ENCODE results near the gene NIFK. TPM values are rescaled to one million over a fixed set of nuclear protein-coding genes. Genes with fewer than 3 reads are reported as not detected.

Gene NIFK
- total and polyA plus RNA-seq, 2 of the 4 experiments (the other 2 are of a cell fraction): 19.5 to 24.3 TPM

DNA sequence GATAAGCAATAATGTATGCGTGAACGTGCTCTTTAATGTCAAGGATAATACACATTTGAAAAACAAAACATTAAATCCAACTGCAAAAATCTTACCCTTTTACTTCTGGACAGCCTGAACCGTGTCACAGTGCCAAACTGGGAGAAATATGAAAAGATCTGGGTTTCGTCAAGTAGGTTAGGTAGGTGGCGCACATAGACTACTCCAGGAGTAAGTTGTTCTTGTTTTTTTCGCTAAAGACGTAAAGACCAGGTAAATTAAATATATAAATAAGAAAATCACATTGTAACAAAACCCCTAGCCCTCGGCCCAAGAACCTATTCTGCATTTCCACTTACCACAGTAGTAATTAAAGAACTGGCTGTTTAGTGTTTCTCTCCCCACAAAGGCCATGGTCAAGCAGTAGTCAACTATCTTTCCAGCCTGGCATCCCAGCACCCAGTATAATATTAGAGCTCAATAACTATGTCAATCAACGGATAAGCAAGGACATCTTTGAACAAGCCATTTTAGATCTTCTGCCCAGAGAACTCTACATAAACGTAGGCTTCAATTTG, 1.1 kb downstream of the NIFK start:
- Histone ChIP-seq H3K79me1 (ENCODE audit: low read depth in 1 of 2, low read length in 2 of 2) (peaks cover 26 to 27% of the 10 kb centered on the region in 2 experiments), H3K27ac (ENCODE audit: insufficient read depth, low read length) (no peak overlapping the region)

More for the DNA sequence above, 1.1 kb downstream of the NIFK start:
- Histone ChIP-seq H3K56ac (ENCODE audit: extremely low read depth, insufficient read depth, low read length) (peak overlapping the region; percentile 7; the same call in 1 of the 2 replicates), H2BK120ac (ENCODE audit: low read depth, low read length) (no peak overlapping the region), H4K20me1 (ENCODE audit: insufficient read depth, low read length) (peaks cover 17% of the 10 kb centered on the region), H3K36me3 (ENCODE audit: control insufficient read depth, insufficient read depth, low read length) (peaks cover 14% of the 10 kb centered on the region), H3K9me1 (ENCODE audit: insufficient read depth, low read length) (no peaks in the 10 kb centered on the region; the same call in 1 of the 2 replicates), H4K5ac (ENCODE audit: low read depth, low read length) (no peak overlapping the region; the same call in 1 of the 2 replicates), H2BK15ac (ENCODE audit: low read depth, low read length) (no peak overlapping the region), H2AK9ac (replicated peaks; ENCODE audit: low read depth, low read length, poor library complexity) (no peak overlapping the region), H3K27me3 (ENCODE audit: control insufficient read depth, insufficient read depth, low read length) (no peaks in the 10 kb centered on the region; the same call in 1 of the 2 replicates), H2AK5ac (ENCODE audit: low read depth, low read length) (no peak overlapping the region), H3K18ac (ENCODE audit: low read depth, low read length) (no peak overlapping the region), H3K23ac (ENCODE audit: low read depth, low read length) (peak overlapping the region; percentile 82; the same call in 1 of the 2 replicates), H2BK20ac (ENCODE audit: low read depth, low read length) (no peak overlapping the region), H3K4ac (ENCODE audit: low read depth, low read length) (no peak overlapping the region; the same call in 1 of the 2 replicates), H4K91ac (ENCODE audit: insufficient read depth, low read depth, low read length) (no peak overlapping the region), H2AFZ (replicated peaks; ENCODE audit: low read length, poor library complexity) (no peak overlapping the region), H3K9me3 (ENCODE audit: control insufficient read depth, insufficient read depth, low read length) (no peaks in the 10 kb centered on the region), H3K14ac (replicated peaks; ENCODE audit: low read depth, low read length) (peak overlapping the region; percentile 91; the same call in 1 of the 2 replicates), H3K9ac (ENCODE audit: low read depth, low read length) (peak overlapping the region; percentile 94; the same call in 1 of the 2 replicates), H3K4me2 (ENCODE audit: low read depth, low read length) (peak overlapping the region; percentile 89), H3K4me3 (ENCODE audit: insufficient read depth, low read depth, low read length) (peak overlapping the region; percentile 79), H2BK5ac (ENCODE audit: low read depth, low read length, poor library complexity, severe bottlenecking) (no peak overlapping the region), H3K4me1 (ENCODE audit: control insufficient read depth, insufficient read depth, low read length) (no peaks in the 10 kb centered on the region), H4K8ac (ENCODE audit: low read depth in 2 of 2, low read length in 2 of 2) (no peak overlapping the region)
- ChIA-PET CTCF (interaction anchor here (0.6 to 1.3 kb wide), 3 partner anchors 12 to 718 kb away, joined by 3 read pairs; no protein-coding TSS in a partner anchor), POLR2A (ENCODE audit: unreplicated experiment) (no interaction called here)
- BruUV-seq (replicated peaks): no TSS peak
- in situ Hi-C loops (cut with MboI; ENCODE audit: low sequenced_read_pairs) (loop anchor here (25.0 kb wide), 1 partner anchor 648 kb away; no protein-coding TSS in a partner anchor), intact Hi-C loops (cut with micrococcal nuclease) (loop anchor here (1.0 kb wide), 1 partner anchor 204 kb away; no protein-coding TSS in a partner anchor), dilution Hi-C loops (cut with HindIII; ENCODE audit: low sequenced_read_pairs, unreplicated experiment) (no loop called here)
- ATAC-seq (ENCODE audit: low read depth) (no peak), DNase-seq (no peak)
- WGBS, 2 experiments (ENCODE audit: extremely low coverage in 2 of 2, insufficient read length in 1 of 2): 0% methylated on average over 1 of the region's 10 CpGs; no CpG with 5 or more reads in 1 of the 2 experiments
- TF ChIP-seq MXI1 (IDR thresholded peaks at IDR 0.05; ENCODE audit: borderline replicate concordance, low read depth, low read length): no peak
- TF ChIP-seq, protein P1, sequence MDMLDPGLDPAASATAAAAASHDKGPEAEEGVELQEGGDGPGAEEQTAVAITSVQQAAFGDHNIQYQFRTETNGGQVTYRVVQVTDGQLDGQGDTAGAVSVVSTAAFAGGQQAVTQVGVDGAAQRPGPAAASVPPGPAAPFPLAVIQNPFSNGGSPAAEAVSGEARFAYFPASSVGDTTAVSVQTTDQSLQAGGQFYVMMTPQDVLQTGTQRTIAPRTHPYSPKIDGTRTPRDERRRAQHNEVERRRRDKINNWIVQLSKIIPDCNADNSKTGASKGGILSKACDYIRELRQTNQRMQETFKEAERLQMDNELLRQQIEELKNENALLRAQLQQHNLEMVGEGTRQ (IDR thresholded peaks at IDR 0.05; ENCODE audit: low read depth, low read length): no peak
- no peak for TF ChIP-seq CEBPB (IDR thresholded peaks at IDR 0.05; ENCODE audit: low read depth, low read length)
- TF ChIP-seq, protein P2, sequence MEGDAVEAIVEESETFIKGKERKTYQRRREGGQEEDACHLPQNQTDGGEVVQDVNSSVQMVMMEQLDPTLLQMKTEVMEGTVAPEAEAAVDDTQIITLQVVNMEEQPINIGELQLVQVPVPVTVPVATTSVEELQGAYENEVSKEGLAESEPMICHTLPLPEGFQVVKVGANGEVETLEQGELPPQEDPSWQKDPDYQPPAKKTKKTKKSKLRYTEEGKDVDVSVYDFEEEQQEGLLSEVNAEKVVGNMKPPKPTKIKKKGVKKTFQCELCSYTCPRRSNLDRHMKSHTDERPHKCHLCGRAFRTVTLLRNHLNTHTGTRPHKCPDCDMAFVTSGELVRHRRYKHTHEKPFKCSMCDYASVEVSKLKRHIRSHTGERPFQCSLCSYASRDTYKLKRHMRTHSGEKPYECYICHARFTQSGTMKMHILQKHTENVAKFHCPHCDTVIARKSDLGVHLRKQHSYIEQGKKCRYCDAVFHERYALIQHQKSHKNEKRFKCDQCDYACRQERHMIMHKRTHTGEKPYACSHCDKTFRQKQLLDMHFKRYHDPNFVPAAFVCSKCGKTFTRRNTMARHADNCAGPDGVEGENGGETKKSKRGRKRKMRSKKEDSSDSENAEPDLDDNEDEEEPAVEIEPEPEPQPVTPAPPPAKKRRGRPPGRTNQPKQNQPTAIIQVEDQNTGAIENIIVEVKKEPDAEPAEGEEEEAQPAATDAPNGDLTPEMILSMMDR (conservative IDR thresholded peaks at IDR 0.05; ENCODE audit: low read depth, low read length): 0 out of 2 replicates have a peak, but pooled peaks have one; percentile 9
